Stimulated activated naive CD8-positive, alpha-beta T cell treated with anti-CD3 and anti-CD28 coated beads, Interleukin-15, Interleukin-2, amounts not matched to agents 100 U/mL and 50 U/mL, for 24 hours (primary cell): ENCODE data around the gene STAC3.

Experiments
- ATAC-seq: fragments of 150-1000 bp; cut with Tn5 transposase; one replicate; pipeline ENCODE4 v1.10.0; 2021
- DNase-seq: peaks from one replicate; pipeline ENCODE4 v3.0.0; 2021

The STAC3 gene

GRCh38 chr12:57235728-57236131 lies 15.3 kb downstream of the STAC3 start:
- DNase-seq (no peak), ATAC-seq (no peak)

GRCh38 chr12:57235017-57235727 lies 15.8 kb downstream of the STAC3 start:
- DNase-seq (no peak), ATAC-seq (no peak)

- no peak for DNase-seq
- ATAC-seq: no peak
Measured at GRCh38 chr12:57234571-57235016, 16.4 kb downstream of the STAC3 start.

- no peak for DNase-seq
- no peak for ATAC-seq
Measured at GRCh38 chr12:57234233-57234570, 16.8 kb downstream of the STAC3 start.

- ATAC-seq (no peak), DNase-seq (no peak)
Measured at GRCh38 chr12:57233357-57234232, 17.4 kb downstream of the STAC3 start.

- DNase-seq: no peak
- no peak for ATAC-seq
Measured at GRCh38 chr12:57232156-57232756, 18.7 kb downstream of the STAC3 start.

GRCh38 chr12:57231276-57232021 lies 19.5 kb downstream of the STAC3 start:
- DNase-seq (no peak), ATAC-seq (no peak)

GRCh38 chr12:57230381-57231155 lies 20.4 kb downstream of the STAC3 start:
- no peak for ATAC-seq
- no peak for DNase-seq

- peak; percentile 62 for ATAC-seq
- DNase-seq: peak; percentile 95
Measured at GRCh38 chr12:57229634-57230380, 21.2 kb downstream of the STAC3 start, which contains the start of gene SHMT2. SHMT2 (plus strand) TSS chr12:57229711; CDS start chr12:57229779, 68 bp downstream.

- DNase-seq: no peak
- ATAC-seq: peak; percentile 24
Measured at GRCh38 chr12:57229046-57229633, 21.8 kb downstream of the STAC3 start.

GRCh38 chr12:57227315-57228115 lies 23.5 kb downstream of the STAC3 start:
- no peak for ATAC-seq
- no peak for DNase-seq

- ATAC-seq (no peak), DNase-seq (no peak)
Measured at GRCh38 chr12:57226588-57227314, 24.2 kb downstream of the STAC3 start.

GRCh38 chr12:57225680-57226210 lies 25.2 kb downstream of the STAC3 start:
- DNase-seq (no peak), ATAC-seq (no peak)

- ATAC-seq: peak; percentile 36
- DNase-seq: peak; percentile 83
Measured at GRCh38 chr12:57224973-57225679, 25.9 kb downstream of the STAC3 start.

GRCh38 chr12:57224278-57224972 lies 26.6 kb downstream of the STAC3 start:
- no peak for DNase-seq
- no peak for ATAC-seq

GRCh38 chr12:57223191-57224165 lies 27.5 kb downstream of the STAC3 start:
- no peak for DNase-seq
- ATAC-seq: peak; percentile 70
